BE2C (cell line): Measurements from ENCODE around the gene RNASE3.
A peak's percentile ranks its signal among the peaks of the same experiment; 100 is the strongest.
"Not testable (repeated sequence)": the region's sequence is repeated elsewhere in the genome, so short reads cannot be mapped to it uniquely, and the experiment has no call there.

Experiments
- DNase-seq: peaks from one replicate; pipeline ENCODE4 v3.0.0-alpha.2; 2020
- H3K27me3 ChIP-seq: fragments of 250-450 bp; sonication (Bioruptor Pico); 2 replicates; pipeline ENCODE4 v1.5.1; 2020; ENCODE audit warnings: mild to moderate bottlenecking
- H3K36me3 ChIP-seq: fragments of 250-450 bp; sonication (Bioruptor Pico); 2 replicates; pipeline ENCODE4 v1.5.1; 2020; ENCODE audit warnings: mild to moderate bottlenecking
- H3K4me1 ChIP-seq: fragments of 250-450 bp; sonication (Bioruptor Pico); 2 replicates; pipeline ENCODE4 v1.5.1; 2020
- H3K4me3 ChIP-seq: 2 replicates; pipeline ENCODE4 v1.5.1; 2011; ENCODE audit warnings: low read depth, low read length
- H3K9me3 ChIP-seq: fragments of 250-450 bp; sonication (Bioruptor Pico); 2 replicates; pipeline ENCODE4 v1.5.1; 2020
- TF ChIP-seq, protein P1 (sequence below): IDR thresholded peaks from 2 replicates; pipeline ENCODE4 v1.5.1; 2012; ENCODE audit warnings: mild to moderate bottlenecking, low read depth, low read length

Gene RNASE3

GRCh38 chr14:20878695-20879094 lies 12.5 kb upstream of the RNASE3 start:
- no peaks in the 10 kb centered on the region for H3K9me3 ChIP-seq
- no peaks in the 10 kb centered on the region for H3K4me1 ChIP-seq
- H3K4me3 ChIP-seq = no peak overlapping the region
- DNase-seq = no peak
- TF ChIP-seq, protein P1, sequence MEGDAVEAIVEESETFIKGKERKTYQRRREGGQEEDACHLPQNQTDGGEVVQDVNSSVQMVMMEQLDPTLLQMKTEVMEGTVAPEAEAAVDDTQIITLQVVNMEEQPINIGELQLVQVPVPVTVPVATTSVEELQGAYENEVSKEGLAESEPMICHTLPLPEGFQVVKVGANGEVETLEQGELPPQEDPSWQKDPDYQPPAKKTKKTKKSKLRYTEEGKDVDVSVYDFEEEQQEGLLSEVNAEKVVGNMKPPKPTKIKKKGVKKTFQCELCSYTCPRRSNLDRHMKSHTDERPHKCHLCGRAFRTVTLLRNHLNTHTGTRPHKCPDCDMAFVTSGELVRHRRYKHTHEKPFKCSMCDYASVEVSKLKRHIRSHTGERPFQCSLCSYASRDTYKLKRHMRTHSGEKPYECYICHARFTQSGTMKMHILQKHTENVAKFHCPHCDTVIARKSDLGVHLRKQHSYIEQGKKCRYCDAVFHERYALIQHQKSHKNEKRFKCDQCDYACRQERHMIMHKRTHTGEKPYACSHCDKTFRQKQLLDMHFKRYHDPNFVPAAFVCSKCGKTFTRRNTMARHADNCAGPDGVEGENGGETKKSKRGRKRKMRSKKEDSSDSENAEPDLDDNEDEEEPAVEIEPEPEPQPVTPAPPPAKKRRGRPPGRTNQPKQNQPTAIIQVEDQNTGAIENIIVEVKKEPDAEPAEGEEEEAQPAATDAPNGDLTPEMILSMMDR = no peak
- H3K36me3 ChIP-seq = no peaks in the 10 kb centered on the region
- H3K27me3 ChIP-seq = peaks cover 6% of the 10 kb centered on the region

GRCh38 chr14:20881229-20881628 lies 10.0 kb upstream of the RNASE3 start:
- not testable (repeated sequence) for H3K27me3 ChIP-seq, H3K9me3 ChIP-seq, H3K36me3 ChIP-seq, DNase-seq, H3K4me3 ChIP-seq, H3K4me1 ChIP-seq

DNA sequence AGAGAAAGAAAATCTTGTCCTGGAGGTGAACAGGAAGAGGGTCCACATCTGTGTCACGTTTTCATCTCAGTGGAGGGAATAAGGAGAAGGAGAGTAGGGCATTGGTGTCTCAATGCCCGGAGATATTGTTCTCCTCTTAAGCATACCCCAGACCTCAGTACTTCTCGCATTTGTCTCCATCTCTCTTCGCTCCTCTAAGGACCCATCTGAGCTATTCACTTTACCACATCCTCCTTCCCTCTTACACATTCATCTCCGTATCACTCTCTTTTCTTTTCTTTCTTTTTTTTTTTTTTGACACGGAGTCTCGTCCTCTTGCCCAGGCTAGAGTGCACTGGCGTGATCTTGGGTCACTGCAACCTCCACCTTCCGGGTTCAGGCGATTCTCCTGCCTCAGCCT lies 8.4 kb upstream of the RNASE3 start:
- DNase-seq, H3K4me1 ChIP-seq, H3K36me3 ChIP-seq, H3K27me3 ChIP-seq, H3K4me3 ChIP-seq, H3K9me3 ChIP-seq: not testable (repeated sequence)

GRCh38 chr14:20888411-20888810 lies 2.8 kb upstream of the RNASE3 start:
- not testable (repeated sequence) for H3K4me1 ChIP-seq, H3K9me3 ChIP-seq, DNase-seq, H3K4me3 ChIP-seq, H3K36me3 ChIP-seq
- H3K27me3 ChIP-seq = peaks cover 32% of the 10 kb centered on the region

GRCh38 chr14:20895322-20895721 lies 4.1 kb downstream of the RNASE3 start:
- H3K4me3 ChIP-seq, H3K36me3 ChIP-seq, H3K4me1 ChIP-seq, DNase-seq, H3K9me3 ChIP-seq: not testable (repeated sequence)
- peaks cover 46% of the 10 kb centered on the region for H3K27me3 ChIP-seq

GRCh38 chr14:20904393-20905029 lies 13.3 kb downstream of the RNASE3 start:
- TF ChIP-seq, protein P1 = 0 out of 2 replicates have a peak, but pooled peaks have one; percentile 4

DNA sequence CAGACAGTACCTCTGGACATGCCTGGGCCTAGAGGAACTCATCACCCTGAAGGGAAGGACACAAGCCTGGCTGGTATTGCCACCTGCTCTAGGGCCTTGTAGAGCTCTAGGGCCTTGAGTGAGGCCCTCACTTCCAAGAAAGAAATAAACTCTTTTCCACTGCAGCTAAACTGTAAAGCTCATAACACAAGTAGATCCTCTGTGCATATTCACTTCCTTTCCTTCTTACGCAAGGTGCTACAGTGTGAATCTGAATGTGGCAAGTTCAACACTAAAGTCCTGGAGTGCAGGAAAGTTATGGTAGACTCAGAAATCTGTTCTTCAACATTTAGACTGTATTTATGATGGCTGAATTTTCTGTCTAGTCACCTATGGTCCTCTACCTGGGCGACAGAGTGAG lies 14.5 kb downstream of the RNASE3 start:
- no peaks in the 10 kb centered on the region for H3K36me3 ChIP-seq
- H3K9me3 ChIP-seq = no peaks in the 10 kb centered on the region
- DNase-seq = no peak
- H3K4me3 ChIP-seq = no peak overlapping the region
- H3K4me1 ChIP-seq = no peaks in the 10 kb centered on the region
- no peaks in the 10 kb centered on the region for H3K27me3 ChIP-seq
- TF ChIP-seq, protein P1 = no peak

More at GRCh38 chr14:20904393-20905029, 13.3 kb downstream of the RNASE3 start:
- Histone ChIP-seq H3K27me3 (no peaks in the 10 kb centered on the region), H3K36me3 (no peaks in the 10 kb centered on the region), H3K4me1 (no peaks in the 10 kb centered on the region), H3K4me3 (no peak overlapping the region), H3K9me3 (no peaks in the 10 kb centered on the region)
- no peak for DNase-seq

- Histone ChIP-seq H3K36me3 (no peaks in the 10 kb centered on the region), H3K4me3 (no peak overlapping the region), H3K27me3 (no peaks in the 10 kb centered on the region), H3K4me1 (no peaks in the 10 kb centered on the region), H3K9me3 (no peaks in the 10 kb centered on the region)
- TF ChIP-seq, protein P1 = no peak
- DNase-seq = no peak
Measured at GRCh38 chr14:20907214-20907613, 16.0 kb downstream of the RNASE3 start.

DNA sequence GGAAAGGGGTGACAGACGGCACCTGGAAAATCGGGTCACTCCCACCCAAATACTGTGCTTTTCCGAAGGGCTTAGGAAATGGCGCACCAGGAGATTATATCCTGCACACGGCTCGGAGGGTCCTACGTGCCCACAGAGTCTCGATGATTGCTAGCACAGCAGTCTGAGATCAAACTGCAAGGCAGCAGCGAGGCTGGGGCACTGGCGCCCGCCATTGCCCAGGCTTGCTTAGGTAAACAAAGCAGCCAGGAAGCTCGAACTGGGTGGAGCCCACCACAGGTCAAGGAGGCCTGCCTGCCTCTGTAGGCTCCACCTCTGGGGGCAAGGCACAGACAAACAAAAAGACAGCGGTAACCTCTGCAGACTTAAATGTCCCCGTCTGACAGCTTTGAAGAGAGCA lies 19.6 kb downstream of the RNASE3 start:
- not testable (repeated sequence) for H3K27me3 ChIP-seq, H3K4me3 ChIP-seq, DNase-seq, H3K9me3 ChIP-seq, H3K4me1 ChIP-seq, H3K36me3 ChIP-seq

DNA sequence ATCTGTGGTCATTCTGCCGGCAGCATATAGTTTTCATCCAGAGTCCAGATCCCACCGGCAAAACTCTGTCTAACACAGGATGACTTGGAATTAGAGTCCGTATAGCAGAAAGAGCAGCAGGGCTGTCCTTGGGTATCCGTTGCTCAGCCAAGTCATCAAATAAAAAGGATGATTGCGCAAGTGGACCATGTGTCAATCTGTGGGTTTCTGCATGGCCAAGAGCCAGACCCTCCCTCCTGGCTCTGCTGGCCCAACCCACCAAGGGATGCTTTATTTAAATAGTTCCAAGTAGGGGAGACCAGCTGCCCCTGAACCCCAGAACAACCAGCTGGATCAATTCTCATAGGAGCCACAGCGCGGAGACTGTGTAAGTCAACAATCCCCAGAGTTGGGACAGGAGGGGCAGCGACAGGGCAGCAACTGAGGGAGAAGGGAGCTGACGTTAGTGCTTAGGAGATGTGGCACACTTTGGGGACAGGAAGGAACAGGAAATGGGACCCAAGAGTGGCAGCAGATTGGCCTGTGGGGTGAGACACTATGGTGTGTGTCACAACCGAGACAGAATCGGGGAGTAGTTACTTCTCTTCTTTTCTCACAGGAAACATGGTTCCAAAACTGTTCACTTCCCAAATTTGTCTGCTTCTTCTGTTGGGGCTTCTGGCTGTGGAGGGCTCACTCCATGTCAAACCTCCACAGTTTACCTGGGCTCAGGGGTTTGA lies 28.0 kb downstream of the RNASE3 start:
- DNase-seq, H3K4me3 ChIP-seq, H3K4me1 ChIP-seq, H3K9me3 ChIP-seq, H3K36me3 ChIP-seq, H3K27me3 ChIP-seq: not testable (repeated sequence)

DNA sequence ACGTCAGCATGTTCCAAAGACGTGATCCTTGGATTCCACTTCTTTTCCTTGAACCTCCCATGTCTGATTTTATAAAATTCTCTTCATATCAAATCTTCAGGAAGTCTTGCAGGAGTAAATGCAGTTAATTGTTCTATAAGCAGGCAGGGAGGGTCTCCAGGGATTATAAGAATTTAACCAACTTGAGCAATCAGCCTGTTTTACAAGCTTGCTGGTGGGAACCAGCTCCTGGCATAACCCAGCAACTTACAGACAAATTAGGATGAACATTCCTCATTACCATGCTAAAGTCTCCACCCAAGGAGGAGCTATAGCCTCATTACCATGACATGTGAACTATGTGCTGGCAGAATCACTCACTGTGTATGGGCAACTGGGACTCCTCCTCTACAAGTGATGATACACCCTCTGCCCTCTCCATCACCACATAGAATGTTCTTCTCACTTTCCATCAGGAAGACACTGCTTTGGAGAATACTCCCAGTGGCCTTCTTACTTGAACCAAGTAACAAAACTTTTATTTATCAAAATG lies 32.6 kb downstream of the RNASE3 start:
- not testable (repeated sequence) for H3K4me1 ChIP-seq, H3K36me3 ChIP-seq, DNase-seq, H3K4me3 ChIP-seq, H3K9me3 ChIP-seq
- peaks cover 18% of the 10 kb centered on the region for H3K27me3 ChIP-seq
